ENCODE results near the gene FGF22.
"Not testable (repeated sequence)": the region's sequence is repeated elsewhere in the genome, so short reads cannot be mapped to it uniquely, and the experiment has no call there.

FGF22 gene

GRCh38 chr19:622666-623065 lies 17.0 kb upstream of the FGF22 start:
- no peak for DNase-seq

GRCh38 chr19:623175-623916 lies 16.3 kb upstream of the FGF22 start:
- DNase-seq, result no peak

- DNase-seq, result peak; percentile 83
Measured at GRCh38 chr19:623974-624373, 15.7 kb upstream of the FGF22 start.

GRCh38 chr19:624433-625109 lies 15.1 kb upstream of the FGF22 start:
- no peak for DNase-seq

GRCh38 chr19:625257-625656 lies 14.4 kb upstream of the FGF22 start:
- no peak for DNase-seq

GRCh38 chr19:626566-626965 lies 13.1 kb upstream of the FGF22 start:
- not testable (repeated sequence) for DNase-seq

- DNase-seq, result no peak
Measured at GRCh38 chr19:628168-628567, 11.5 kb upstream of the FGF22 start.

GRCh38 chr19:629515-629914 lies 10.2 kb upstream of the FGF22 start:
- not testable (repeated sequence) for DNase-seq

- DNase-seq, result no peak
Measured at GRCh38 chr19:629961-630714, 9.5 kb upstream of the FGF22 start.

- peak; percentile 61 for DNase-seq
Measured at GRCh38 chr19:632579-633067, 7.1 kb upstream of the FGF22 start.

GRCh38 chr19:633068-633785 lies 6.5 kb upstream of the FGF22 start, which contains the start of gene POLRMT:
POLRMT (minus strand) TSS chr19:633537; CDS start chr19:633512, 25 bp downstream.
- peak; percentile 98 for DNase-seq

GRCh38 chr19:633786-634639 lies 5.7 kb upstream of the FGF22 start:
- DNase-seq, result no peak

GRCh38 chr19:634975-635652 lies 4.6 kb upstream of the FGF22 start:
- no peak for DNase-seq

GRCh38 chr19:638906-639252 lies 800 bp upstream of the FGF22 start:
- DNase-seq, result no peak

- DNase-seq, result no peak
Measured at GRCh38 chr19:640161-640558, 481 bp downstream of the FGF22 start.

GRCh38 chr19:640606-641189 lies 1.0 kb downstream of the FGF22 start:
- no peak for DNase-seq

GRCh38 chr19:641702-642101 lies 2.0 kb downstream of the FGF22 start:
- no peak for DNase-seq

GRCh38 chr19:642767-643727 lies 3.4 kb downstream of the FGF22 start:
- DNase-seq, result no peak

GRCh38 chr19:643736-644135 lies 4.1 kb downstream of the FGF22 start:
- DNase-seq, result no peak

- DNase-seq, result no peak
Measured at GRCh38 chr19:644363-644762, 4.7 kb downstream of the FGF22 start.

Measured in fibroblast of skin of right biceps (primary cell).